HFFc6 (cell line): ENCODE results near the gene CHAC1. TPM values are rescaled to one million over a fixed set of nuclear protein-coding genes. Genes with fewer than 3 reads are reported as not detected.

ENCODE experiments used
- DNase-seq: peaks from one replicate; pipeline ENCODE4 v3.0.0-alpha.2; 2018
- H3K27ac Mint-ChIP-seq: 2 replicates; pipeline ENCODE4 v1.8.0; 2020; ENCODE audit warnings: mild to moderate bottlenecking, mixed read lengths
- H3K27me3 Mint-ChIP-seq: 2 replicates; pipeline ENCODE4 v1.8.0; 2021; ENCODE audit warnings: mild to moderate bottlenecking, moderate library complexity, mixed read lengths; ENCODE audit not compliant: insufficient read depth
- H3K36me3 Mint-ChIP-seq: 2 replicates; pipeline ENCODE4 v1.8.0; 2021; ENCODE audit warnings: low read depth, mixed read lengths
- H3K4me1 Mint-ChIP-seq: 2 replicates; pipeline ENCODE4 v1.8.0; 2020; ENCODE audit warnings: low read depth, mixed read lengths
- H3K4me3 Mint-ChIP-seq: 2 replicates; pipeline ENCODE4 v1.8.0; 2020; ENCODE audit warnings: mild to moderate bottlenecking, moderate library complexity, mixed read lengths
- H3K9me3 Mint-ChIP-seq: 2 replicates; pipeline ENCODE4 v1.8.0; 2020; ENCODE audit warnings: mild to moderate bottlenecking, mixed read lengths
- long read RNA-seq: library from polyadenylated mRNA; unstranded; transcript quantifications from one replicate; pipeline ENCODE4 v2.0.0, GENCODE V29; 2019
- total RNA-seq, 6 experiments: library from RNA; stranded (reverse); fragmentation: NEBNext Ultra II Directional; extraction: Animal tissue kit (Norgen Biotek cat#: 25700); gene quantifications; 2 replicates in 1 of 6; 3 replicates in 5 of 6; pipeline ENCODE4 v1.2.3, GENCODE V29; 2021
- TF ChIP-seq, protein P1 (sequence below): fragments of 200-600 bp; sonication (generic); IDR thresholded peaks from 2 replicates; pipeline ENCODE4 v1.5.0; 2021; ENCODE audit warnings: antibody characterized with exemption, mild to moderate bottlenecking

The CHAC1 gene, protein sequence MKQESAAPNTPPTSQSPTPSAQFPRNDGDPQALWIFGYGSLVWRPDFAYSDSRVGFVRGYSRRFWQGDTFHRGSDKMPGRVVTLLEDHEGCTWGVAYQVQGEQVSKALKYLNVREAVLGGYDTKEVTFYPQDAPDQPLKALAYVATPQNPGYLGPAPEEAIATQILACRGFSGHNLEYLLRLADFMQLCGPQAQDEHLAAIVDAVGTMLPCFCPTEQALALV
- 10 to 100 TPM; 20.8 to 26.0 (median 24.2) TPM for total RNA-seq
- long read RNA-seq, transcript CHAC1-202 (3 exons, 1,849 nt): major isoform, 19 of 21 reads
- long read RNA-seq, partial matches to known transcripts: 0 of 21 reads
- long read RNA-seq, other reads (novel, unspliced or antisense): 2 of 21 reads

DNA sequence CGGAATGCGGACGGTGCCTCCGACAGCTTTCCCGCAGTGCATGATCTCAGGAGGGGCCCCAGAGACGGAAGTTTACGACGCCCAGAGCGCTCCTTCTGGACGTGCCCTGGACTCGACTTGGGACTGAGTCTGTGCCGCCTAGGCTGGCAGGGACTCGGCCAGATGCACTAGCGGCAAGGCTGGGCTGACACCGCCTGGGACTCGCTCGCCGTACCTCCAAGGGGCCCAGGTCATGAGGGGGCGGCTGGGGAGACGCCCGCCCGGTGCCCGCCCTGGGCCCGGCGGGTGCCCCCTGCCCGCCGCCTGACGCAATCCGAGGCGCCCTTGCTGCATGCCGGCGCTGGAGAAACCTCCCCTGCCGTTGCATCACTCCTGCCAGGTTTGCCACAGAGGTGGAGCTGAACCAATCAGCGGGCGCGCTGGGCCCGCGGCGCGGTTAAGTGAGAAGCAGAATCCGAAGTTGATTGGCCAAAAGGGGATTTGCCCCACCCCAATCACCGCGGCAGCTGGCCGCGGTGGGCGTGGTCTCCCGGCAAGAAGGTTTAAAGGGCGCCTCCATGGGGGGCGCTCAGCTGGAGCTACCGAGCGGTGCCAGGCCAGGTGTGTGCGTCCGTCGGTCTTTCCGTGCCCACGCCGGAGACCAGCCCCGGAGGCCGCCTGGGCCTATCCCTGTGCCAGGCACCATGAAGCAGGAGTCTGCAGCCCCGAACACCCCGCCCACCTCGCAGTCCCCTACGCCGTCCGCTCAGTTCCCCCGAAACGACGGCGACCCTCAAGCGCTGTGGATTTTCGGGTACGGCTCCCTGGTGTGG, at the start of gene CHAC1:
Gene CHAC1, plus strand, starts transcription at position 571 of the 812 bp plus-strand sequence. Its CDS starts 113 bp downstream, at position 684.
- Mint-ChIP-seq H3K27ac (peak within 1 kb of the TSS; percentile 83), H3K9me3 (no peaks in the 10 kb centered on the region), H3K27me3 (peaks cover 2% of the 10 kb centered on the region), H3K4me3 (peak within 1 kb of the TSS; percentile 93), H3K36me3 (peaks cover 5% of the 10 kb centered on the region; the same call in 1 of the 2 replicates), H3K4me1 (peaks cover 36% of the 10 kb centered on the region)
- DNase-seq: peak; percentile 94
- TF ChIP-seq, protein P1, sequence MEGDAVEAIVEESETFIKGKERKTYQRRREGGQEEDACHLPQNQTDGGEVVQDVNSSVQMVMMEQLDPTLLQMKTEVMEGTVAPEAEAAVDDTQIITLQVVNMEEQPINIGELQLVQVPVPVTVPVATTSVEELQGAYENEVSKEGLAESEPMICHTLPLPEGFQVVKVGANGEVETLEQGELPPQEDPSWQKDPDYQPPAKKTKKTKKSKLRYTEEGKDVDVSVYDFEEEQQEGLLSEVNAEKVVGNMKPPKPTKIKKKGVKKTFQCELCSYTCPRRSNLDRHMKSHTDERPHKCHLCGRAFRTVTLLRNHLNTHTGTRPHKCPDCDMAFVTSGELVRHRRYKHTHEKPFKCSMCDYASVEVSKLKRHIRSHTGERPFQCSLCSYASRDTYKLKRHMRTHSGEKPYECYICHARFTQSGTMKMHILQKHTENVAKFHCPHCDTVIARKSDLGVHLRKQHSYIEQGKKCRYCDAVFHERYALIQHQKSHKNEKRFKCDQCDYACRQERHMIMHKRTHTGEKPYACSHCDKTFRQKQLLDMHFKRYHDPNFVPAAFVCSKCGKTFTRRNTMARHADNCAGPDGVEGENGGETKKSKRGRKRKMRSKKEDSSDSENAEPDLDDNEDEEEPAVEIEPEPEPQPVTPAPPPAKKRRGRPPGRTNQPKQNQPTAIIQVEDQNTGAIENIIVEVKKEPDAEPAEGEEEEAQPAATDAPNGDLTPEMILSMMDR: peak; percentile 24; the same call in 1 of the 2 replicates

DNA sequence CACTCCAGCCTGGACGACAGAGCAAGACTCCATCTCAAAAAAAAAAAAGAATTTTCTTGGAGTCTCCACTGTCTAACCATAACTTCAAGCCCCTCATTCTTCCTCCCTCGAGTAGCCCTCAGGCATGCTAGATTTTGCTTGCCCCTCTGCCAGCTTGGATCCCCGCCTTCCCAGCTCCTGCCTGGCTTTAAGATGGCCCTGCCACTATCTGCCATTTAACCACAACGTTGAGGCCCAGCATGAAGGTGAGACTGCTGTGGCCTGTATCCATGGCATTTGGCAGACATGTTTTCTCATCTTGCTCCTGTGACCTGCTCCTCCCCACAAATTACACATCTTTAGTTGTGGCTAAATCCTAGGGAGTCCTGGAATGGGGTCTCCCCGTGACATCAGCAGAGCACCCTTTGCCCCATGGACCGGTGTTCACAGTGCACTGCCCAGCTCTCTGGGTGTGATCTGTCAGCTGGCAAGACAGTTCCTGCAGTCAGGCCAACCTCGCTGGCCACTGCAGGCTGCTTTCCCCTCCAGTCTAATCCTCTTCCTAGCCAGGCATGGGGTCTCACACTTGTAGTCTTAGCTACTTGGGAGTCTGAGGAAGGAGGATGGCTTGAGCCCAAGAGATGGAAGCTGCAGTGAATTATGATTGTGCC, 48.6 kb upstream of the CHAC1 start:
- peaks cover 27% of the 10 kb centered on the region for H3K4me1 Mint-ChIP-seq
- no peaks in the 10 kb centered on the region for H3K9me3 Mint-ChIP-seq
- H3K27ac Mint-ChIP-seq: peak overlapping the region; percentile 74
- no peaks in the 10 kb centered on the region; the same call in 1 of the 2 replicates for H3K27me3 Mint-ChIP-seq
- TF ChIP-seq, protein P1: no peak
- peaks cover 22% of the 10 kb centered on the region; the same call in 1 of the 2 replicates for H3K36me3 Mint-ChIP-seq
- no peak for DNase-seq
- H3K4me3 Mint-ChIP-seq: no peak overlapping the region

DNA sequence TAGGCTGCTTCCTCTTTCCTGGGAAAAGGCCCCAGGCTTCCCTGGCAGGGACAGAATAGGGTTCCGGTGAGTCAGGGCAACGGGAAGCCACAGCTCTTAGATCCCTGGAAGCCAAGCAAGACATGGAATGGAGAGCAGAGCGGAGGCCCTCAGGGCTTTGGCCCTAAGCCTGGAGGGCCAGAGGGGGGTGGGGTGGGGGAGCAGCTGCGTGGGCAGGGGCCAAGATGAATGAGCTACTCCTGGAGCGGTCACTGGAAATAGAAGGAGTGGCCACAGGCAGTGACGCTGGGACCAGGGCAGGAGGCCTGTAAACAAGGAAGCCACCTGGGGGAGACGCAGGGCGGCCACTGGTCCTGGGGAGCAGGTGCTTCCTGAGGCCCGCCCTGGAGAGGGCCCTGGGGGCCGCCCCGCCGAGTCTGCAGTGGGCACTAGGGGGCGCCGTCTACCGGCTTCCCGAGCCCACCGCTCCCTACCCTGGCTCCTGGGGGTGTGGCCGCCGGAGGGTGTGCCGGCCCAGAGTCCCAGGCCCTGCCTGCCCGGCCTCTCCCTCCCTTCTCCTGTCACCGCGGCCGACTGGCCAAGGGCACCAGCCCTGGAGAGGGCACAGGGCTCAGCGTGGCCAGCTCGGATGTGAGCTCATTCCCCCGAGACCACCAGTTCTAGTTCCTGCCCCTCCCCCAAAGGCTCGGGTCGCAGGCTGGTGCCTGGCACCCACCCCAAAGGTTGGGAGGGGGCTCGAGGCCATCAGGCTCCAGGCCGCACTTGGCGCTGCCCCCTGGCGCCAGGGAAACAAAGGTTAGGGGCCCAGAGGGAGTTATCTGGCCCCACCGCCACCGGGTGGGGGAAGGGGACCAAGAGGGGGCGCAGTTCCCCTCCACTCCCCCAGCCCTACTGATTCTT, 46.9 kb upstream of the CHAC1 start:
- DNase-seq: peak; percentile 96
- H3K27ac Mint-ChIP-seq: peak overlapping the region; percentile 90
- peak overlapping the region; percentile 67 for H3K4me3 Mint-ChIP-seq
- peaks cover 42% of the 10 kb centered on the region for H3K4me1 Mint-ChIP-seq
- H3K27me3 Mint-ChIP-seq: no peaks in the 10 kb centered on the region; the same call in 1 of the 2 replicates
- H3K9me3 Mint-ChIP-seq: no peaks in the 10 kb centered on the region
- peaks cover 13% of the 10 kb centered on the region; the same call in 1 of the 2 replicates for H3K36me3 Mint-ChIP-seq
- TF ChIP-seq, protein P1: peak; percentile 95

DNA sequence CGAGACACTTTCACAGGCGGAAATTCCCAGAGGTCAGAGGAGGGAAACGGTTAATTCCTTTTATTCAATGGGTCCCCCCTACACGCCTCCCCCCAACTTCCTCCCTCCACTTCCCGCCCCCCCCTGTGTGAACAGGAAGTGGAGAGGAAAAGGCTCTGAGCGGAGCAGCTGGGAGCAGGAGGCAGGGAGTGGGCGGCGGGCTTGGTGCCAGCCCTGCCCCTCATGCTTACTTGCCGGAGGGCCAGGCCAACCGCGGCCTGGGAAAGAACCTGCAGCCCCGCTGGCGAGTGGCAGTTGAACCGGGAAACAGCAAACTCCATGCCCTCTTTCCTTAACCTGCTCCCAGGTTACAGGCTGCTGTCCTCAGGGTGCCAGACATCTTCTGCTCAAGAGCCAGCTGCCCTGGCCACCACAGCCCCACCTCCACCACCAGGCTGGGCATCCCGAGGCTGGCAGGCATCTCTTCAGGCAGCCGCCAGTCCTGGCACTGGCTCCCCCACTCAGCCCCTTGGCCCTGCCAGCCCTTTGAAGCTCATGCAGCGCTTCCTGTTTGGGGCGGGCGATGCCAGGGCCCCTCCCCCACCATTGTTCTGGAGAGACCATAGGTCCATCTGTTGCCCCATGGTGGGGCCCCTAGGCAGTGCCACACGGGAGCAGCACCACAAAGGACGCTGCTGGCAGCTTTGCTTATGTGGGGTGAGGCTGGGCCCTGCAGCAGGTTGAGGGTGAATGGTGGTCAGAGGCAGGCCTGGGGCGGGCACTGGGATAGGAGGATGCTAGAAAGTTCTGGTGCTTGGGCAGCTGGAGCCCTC, 46.1 kb upstream of the CHAC1 start:
- Mint-ChIP-seq H3K36me3 (peaks cover 13% of the 10 kb centered on the region; the same call in 1 of the 2 replicates), H3K27me3 (no peaks in the 10 kb centered on the region; the same call in 1 of the 2 replicates), H3K9me3 (no peaks in the 10 kb centered on the region), H3K4me3 (no peak overlapping the region; the same call in 1 of the 2 replicates), H3K4me1 (peaks cover 42% of the 10 kb centered on the region), H3K27ac (peak overlapping the region; percentile 90)
- DNase-seq: no peak
- TF ChIP-seq, protein P1: no peak
